GM21723 (cell line): ENCODE data around the gene IFT81.
A peak's percentile ranks its signal among the peaks of the same experiment; 100 is the strongest.

ENCODE experiments used
- ATAC-seq: cut with Tn5 transposase; IDR thresholded peaks from one replicate; pipeline ENCODE4 v1.9.1; 2021; ENCODE audit warnings: mild to moderate bottlenecking, moderate library complexity; ENCODE audit not compliant: unreplicated experiment

Gene IFT81

GRCh38 chr12:110149086-110149660 is 25.0 kb downstream of the IFT81 start:
- no peak for ATAC-seq

GRCh38 chr12:110156766-110157165 is 32.6 kb downstream of the IFT81 start:
- no peak for ATAC-seq

- no peak for ATAC-seq
Observed at GRCh38 chr12:110157539-110157938, 33.4 kb downstream of the IFT81 start.

GRCh38 chr12:110159671-110160245 is 35.6 kb downstream of the IFT81 start:
- ATAC-seq, result no peak

GRCh38 chr12:110165540-110166159 is 41.5 kb downstream of the IFT81 start:
- peak; percentile 67 for ATAC-seq

- no peak for ATAC-seq
Observed at GRCh38 chr12:110168732-110169455, 44.7 kb downstream of the IFT81 start.

- no peak for ATAC-seq
Observed at GRCh38 chr12:110170535-110171185, 46.5 kb downstream of the IFT81 start.

GRCh38 chr12:110171186-110171538 is 47.0 kb downstream of the IFT81 start:
- no peak for ATAC-seq

GRCh38 chr12:110171636-110172035 is 47.5 kb downstream of the IFT81 start:
- ATAC-seq, result no peak

GRCh38 chr12:110174373-110174996 is 50.3 kb downstream of the IFT81 start:
- ATAC-seq, result no peak

- no peak for ATAC-seq
Observed at GRCh38 chr12:110175201-110175600, 51.0 kb downstream of the IFT81 start.

GRCh38 chr12:110176745-110177144 is 52.6 kb downstream of the IFT81 start:
- no peak for ATAC-seq

GRCh38 chr12:110179291-110179690 is 55.1 kb downstream of the IFT81 start:
- ATAC-seq, result no peak

- ATAC-seq, result no peak
Observed at GRCh38 chr12:110180591-110181005, 56.4 kb downstream of the IFT81 start.

GRCh38 chr12:110182281-110182680 is 58.1 kb downstream of the IFT81 start:
- ATAC-seq, result no peak

GRCh38 chr12:110183386-110183785 is 59.2 kb downstream of the IFT81 start:
- no peak for ATAC-seq

GRCh38 chr12:110185626-110186025 is 61.5 kb downstream of the IFT81 start:
- no peak for ATAC-seq

GRCh38 chr12:110186059-110186458 is 61.9 kb downstream of the IFT81 start:
- ATAC-seq, result no peak

- ATAC-seq, result no peak
Observed at GRCh38 chr12:110193196-110193595, 69.0 kb downstream of the IFT81 start.

- no peak for ATAC-seq
Observed at GRCh38 chr12:110197003-110197402, 72.8 kb downstream of the IFT81 start.

GRCh38 chr12:110198386-110198785 is 74.2 kb downstream of the IFT81 start:
- no peak for ATAC-seq
